Right lobe of liver (tissue), 6 donors: ENCODE measurements around the gene CLEC16A. TPM values are rescaled to one million over a fixed set of nuclear protein-coding genes. Genes with fewer than 3 reads are reported as not detected.

Experiments
- ATAC-seq, 4 donors: fragments of 200-7000 bp; cut with Tn5 transposase; one replicate each; pipeline ENCODE4 v1.9.1; 2020; ENCODE audit warnings: mild to moderate bottlenecking in 4 of 4, moderate library complexity in 4 of 4
- DNase-seq, 3 donors: peaks; one replicate each; pipeline ENCODE4 v3.0.0-alpha.2; 2020
- H3K27ac ChIP-seq, 3 donors: fragments of 200-600 bp; one replicate each; pipeline ENCODE4 v1.8.0; 2022
- H3K27me3 ChIP-seq, 2 donors: fragments of 200-600 bp; one replicate each; pipeline ENCODE4 v1.8.0; 2022
- H3K36me3 ChIP-seq, 4 donors: fragments of 200-600 bp; sonication (generic) in 1 of 4; one replicate each; pipeline versions ENCODE4 v1.5.1 to v1.8.0; 2017 to 2022; ENCODE audit warnings: control low read depth in 1 of 4
- H3K4me1 ChIP-seq, 4 donors: fragments of 200-600 bp; sonication (generic) in 1 of 4; one replicate each; pipeline versions ENCODE4 v1.5.1 to v1.8.0; 2017 to 2022; ENCODE audit warnings: control low read depth in 1 of 4
- H3K4me3 ChIP-seq, 3 donors: fragments of 200-600 bp; one replicate each; pipeline ENCODE4 v1.8.0; 2022
- H3K9me3 ChIP-seq, 4 donors: fragments of 200-600 bp; sonication (generic) in 1 of 4; one replicate each; pipeline versions ENCODE4 v1.5.1 to v1.8.0; 2017 to 2022; ENCODE audit warnings: control low read depth in 1 of 4
- CTCF ChIP-seq, 4 donors: fragments of 200-600 bp in 3 of 4; fragments of 450-650 bp in 1 of 4; IDR thresholded peaks; one replicate each; pipeline versions ENCODE4 v1.5.1 to v1.8.0; 2016 to 2022; ENCODE audit warnings: antibody characterized with exemption in 4 of 4, mild to moderate bottlenecking in 2 of 4
- POLR2A ChIP-seq: fragments of 450-650 bp; IDR thresholded peaks from one replicate; pipeline ENCODE4 v1.6.1; 2017; ENCODE audit warnings: antibody characterized with exemption, mild to moderate bottlenecking
- whole genome bisulfite sequencing: methylation state at CpG from one replicate; pipeline ENCODE4 v1.1.6; 2018; ENCODE audit warnings: low coverage, low lambda C conversion rate; ENCODE audit not compliant: insufficient coverage; ENCODE audit errors: missing lambda C conversion rate; 5-methylcytosine and 5-hydroxymethylcytosine counted together
- intact Hi-C, 2 donors: fragments of 100-400 bp; cut with DNase I; formaldehyde crosslinking; loops; one replicate each; pipeline versions ENCODE4 v1.11.2 to v1.14.1; 2022
- total RNA-seq, 6 experiments: library from RNA; depleted of rRNA in 2 of 6; stranded (reverse); fragments of >200 nt in 2 of 6; fragmentation: NEBNext Ultra II Directional in 3 of 6; extraction: Animal tissue kit (Norgen Biotek cat#: 25700) in 3 of 6; gene quantifications; one replicate each; pipeline versions ENCODE4 v1.1.0 to v1.2.4, GENCODE V29; 2016 to 2023
- donor health status: DM: no; HTN: yes; CAD: no.
- donor health status: DM: no; HTN: no; CAD: no.
- donor health status: DM: no; HTN: no; CAD: no.
- donor health status: DM: no; HTN: yes; CAD: no.
- donor health status: DM: no; HTN: yes; CAD: no.

Gene CLEC16A
- total RNA-seq, 6 experiments from 2014 or later, result 15.2 to 25.9 (median 19.8) TPM

- peaks cover 0 to 15% (median 7%) of the 10 kb centered on the region in 4 donors for H3K4me1 ChIP-seq
- DNase-seq (no peak), ATAC-seq (no peak)
- intact Hi-C loops, result no loop called here
- no peak overlapping the region for H3K27ac ChIP-seq
- peaks cover 0 to 10% (median 0%) of the 10 kb centered on the region in 4 donors for H3K36me3 ChIP-seq
- H3K4me3 ChIP-seq, result no peak overlapping the region
- no peaks in the 10 kb centered on the region for H3K27me3 ChIP-seq
- no peaks in the 10 kb centered on the region for H3K9me3 ChIP-seq
- no peak for TF ChIP-seq CTCF (IDR thresholded peaks at IDR 0.05)
- no peak for TF ChIP-seq POLR2A
- 96% methylated on average over 3 of the region's 4 CpGs for WGBS
Observed at GRCh38 chr16:11060364-11060763, 116.0 kb downstream of the CLEC16A start.

GRCh38 chr16:11060842-11061241 lies 116.5 kb downstream of the CLEC16A start:
- no peak for ATAC-seq
- WGBS, result no CpG with 5 or more reads among the region's 7 CpGs

GRCh38 chr16:11061629-11062270 lies 117.4 kb downstream of the CLEC16A start:
- WGBS, result 78% methylated on average over 5 of the region's 6 CpGs
- peaks cover 0 to 19% (median 7%) of the 10 kb centered on the region in 4 donors for H3K4me1 ChIP-seq
- peaks cover 0 to 10% (median 0%) of the 10 kb centered on the region in 4 donors for H3K36me3 ChIP-seq
- ATAC-seq (no peak), DNase-seq (no peak)
- intact Hi-C loops, result no loop called here
- H3K9me3 ChIP-seq, result no peaks in the 10 kb centered on the region
- no peak for TF ChIP-seq CTCF (IDR thresholded peaks at IDR 0.05)
- H3K4me3 ChIP-seq, result no peak overlapping the region
- H3K27ac ChIP-seq, result no peak overlapping the region
- no peaks in the 10 kb centered on the region for H3K27me3 ChIP-seq

More at GRCh38 chr16:11060842-11061241, 116.5 kb downstream of the CLEC16A start:
- H3K36me3 ChIP-seq, result peaks cover 0 to 10% (median 0%) of the 10 kb centered on the region in 4 donors
- no peak overlapping the region for H3K4me3 ChIP-seq
- no peak for DNase-seq
- intact Hi-C loops, result no loop called here
- no peaks in the 10 kb centered on the region for H3K9me3 ChIP-seq
- no peak overlapping the region for H3K27ac ChIP-seq
- H3K27me3 ChIP-seq, result no peaks in the 10 kb centered on the region
- no peak for TF ChIP-seq POLR2A
- TF ChIP-seq CTCF (IDR thresholded peaks at IDR 0.05), result no peak
- H3K4me1 ChIP-seq, result peaks cover 0 to 15% (median 7%) of the 10 kb centered on the region in 4 donors

GRCh38 chr16:11063448-11064201 lies 119.3 kb downstream of the CLEC16A start:
- no peaks in the 10 kb centered on the region for H3K27me3 ChIP-seq
- H3K4me1 ChIP-seq, result peaks cover 0 to 35% (median 14%) of the 10 kb centered on the region in 4 donors
- H3K4me3 ChIP-seq, result no peak overlapping the region
- intact Hi-C loops, result no loop called here
- ATAC-seq (peak in 2 of 4 donors; percentile 8 to 16), DNase-seq (no peak)
- H3K27ac ChIP-seq, result no peak overlapping the region
- 65% methylated on average over 6 of the region's 8 CpGs for WGBS
- TF ChIP-seq POLR2A (no peak), CTCF (IDR thresholded peaks at IDR 0.05) (no peak)
- peaks cover 0 to 10% (median 0%) of the 10 kb centered on the region in 4 donors for H3K36me3 ChIP-seq
- H3K9me3 ChIP-seq, result no peaks in the 10 kb centered on the region
